ENCODE measurements around the gene SLC27A2.

DNA sequence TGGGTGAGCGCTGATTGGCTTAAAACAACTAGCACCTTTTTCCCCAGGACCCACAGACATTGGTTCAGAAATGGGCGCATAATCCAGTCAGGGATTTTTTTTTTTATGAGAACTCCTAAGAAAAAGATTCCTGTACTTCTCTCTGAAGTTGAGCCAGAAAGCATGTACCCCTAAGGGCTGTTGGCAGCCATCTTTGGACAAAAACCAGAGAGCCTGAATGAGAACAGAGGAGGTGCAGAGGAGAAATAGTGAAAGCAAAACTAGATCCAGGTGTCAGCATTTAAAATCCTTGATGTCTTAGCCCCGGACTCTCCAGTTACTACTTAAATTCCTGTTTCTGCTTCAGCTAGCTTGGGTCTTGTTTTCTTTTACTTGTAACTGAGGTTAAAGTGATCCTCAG lies 1.9 kb upstream of the SLC27A2 start:
- TF ChIP-seq EZH2 (IDR thresholded peaks at IDR 0.05) (no peak), POLR2AphosphoS5 (IDR thresholded peaks at IDR 0.05; ENCODE audit: borderline replicate concordance, low read depth, low read length) (no peak), FOXP2 (optimal IDR thresholded peaks at IDR 0.05; ENCODE audit: control extremely low read depth, extremely low read length, insufficient read depth) (no peak)
